Kidney capillary endothelial cell (primary cell): Measurements from ENCODE around the gene PSTK.

Experiments used
- DNase-seq: peaks from one replicate; pipeline ENCODE4 v3.0.0-alpha.2; 2018; ENCODE audit warnings: low spot score

The PSTK gene

GRCh38 chr10:122992031-122992585 lies 11.9 kb downstream of the PSTK start:
- no peak for DNase-seq

DNA sequence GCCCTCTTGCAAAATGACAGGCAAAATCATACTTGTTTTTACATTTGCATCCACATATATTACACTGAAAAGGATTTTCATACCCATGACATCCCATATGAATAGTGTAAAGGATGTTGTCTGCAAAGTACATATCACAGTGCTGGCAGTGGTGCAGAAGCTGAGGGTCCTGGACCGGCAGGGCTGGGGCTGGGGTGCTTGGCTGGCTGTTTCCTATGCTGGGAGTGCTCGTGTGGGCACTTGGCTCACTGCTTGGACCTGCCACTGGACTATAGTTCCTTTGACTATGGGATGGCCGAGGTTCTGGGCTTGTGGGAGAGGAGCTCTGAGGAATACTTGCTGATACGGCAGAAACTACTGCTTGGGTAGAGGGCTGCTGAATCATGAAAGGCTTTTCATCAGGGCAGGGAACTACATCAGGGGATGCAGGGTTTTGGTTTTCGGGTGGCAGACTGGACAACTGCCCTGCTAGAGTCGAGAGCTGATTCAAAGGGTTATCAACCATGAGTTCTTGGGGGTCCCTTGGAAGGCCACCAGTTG lies 13.7 kb downstream of the PSTK start:
- DNase-seq: no peak

DNA sequence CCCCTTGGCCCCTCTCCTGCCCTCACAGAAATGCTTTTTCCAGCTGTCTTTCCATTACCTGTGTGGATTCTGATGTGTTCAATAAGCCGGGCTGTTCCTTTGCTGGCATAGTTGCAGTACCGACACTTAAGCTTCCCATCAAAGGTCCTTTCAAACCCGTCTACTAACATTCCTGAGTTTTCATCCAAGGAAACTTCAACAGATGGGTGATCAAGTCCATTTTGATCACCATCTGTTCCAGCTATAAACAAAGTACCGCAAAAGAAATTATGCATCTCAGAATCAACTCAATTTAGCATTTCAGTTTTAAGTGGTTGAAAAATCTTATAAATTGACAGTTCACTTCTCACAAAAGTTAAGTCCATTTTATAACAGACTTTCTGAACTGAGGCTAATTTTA lies 15.7 kb downstream of the PSTK start:
- DNase-seq: no peak

- DNase-seq: no peak
Measured at GRCh38 chr10:122997864-122998263, 17.7 kb downstream of the PSTK start.

DNA sequence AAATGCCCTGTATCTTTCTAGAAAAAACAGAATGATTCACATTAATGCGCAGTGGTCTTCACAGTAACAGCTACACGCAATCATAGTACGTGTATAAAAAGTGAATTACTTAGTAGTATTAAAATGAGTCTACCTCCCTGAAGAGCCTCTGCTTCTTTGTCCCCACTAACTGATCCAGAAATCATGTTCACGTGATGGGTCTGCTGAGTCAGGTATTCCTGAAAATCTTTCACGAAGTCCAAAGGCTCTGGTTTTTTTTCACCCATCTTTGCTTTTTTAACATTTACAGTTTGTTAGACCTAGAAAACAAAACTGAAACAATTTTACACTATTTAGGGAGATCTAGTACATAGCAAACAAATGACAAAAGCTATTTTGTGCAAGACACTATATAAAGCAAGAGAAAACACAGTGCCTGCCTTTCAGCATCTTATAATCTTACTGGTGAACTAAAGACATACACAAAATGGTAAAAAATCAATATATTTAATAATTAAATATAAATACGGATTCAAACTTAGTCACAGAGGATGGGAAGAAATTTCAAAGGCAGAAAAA lies 18.2 kb downstream of the PSTK start:
- no peak for DNase-seq

GRCh38 chr10:122998934-122999333 lies 18.7 kb downstream of the PSTK start:
- no peak for DNase-seq

DNA sequence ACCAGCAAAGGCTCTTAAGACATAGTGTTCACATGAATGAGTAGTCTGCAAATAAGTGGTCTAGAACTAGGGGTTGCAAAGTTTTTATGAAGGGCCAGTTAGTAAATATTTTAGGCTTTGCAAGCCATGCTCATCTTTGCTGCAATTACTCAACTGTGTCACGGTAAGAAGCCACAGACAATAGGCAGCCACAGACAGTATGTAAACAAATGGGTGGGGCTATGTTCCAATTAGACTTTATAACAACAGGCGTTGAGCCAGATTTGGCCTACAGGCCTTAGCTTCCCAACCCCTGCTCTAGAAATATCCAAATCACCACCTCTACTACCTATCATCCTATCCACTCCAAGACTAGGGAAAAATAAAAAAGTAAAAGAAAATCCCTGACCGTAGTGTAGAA lies 19.1 kb downstream of the PSTK start:
- DNase-seq: no peak

DNA sequence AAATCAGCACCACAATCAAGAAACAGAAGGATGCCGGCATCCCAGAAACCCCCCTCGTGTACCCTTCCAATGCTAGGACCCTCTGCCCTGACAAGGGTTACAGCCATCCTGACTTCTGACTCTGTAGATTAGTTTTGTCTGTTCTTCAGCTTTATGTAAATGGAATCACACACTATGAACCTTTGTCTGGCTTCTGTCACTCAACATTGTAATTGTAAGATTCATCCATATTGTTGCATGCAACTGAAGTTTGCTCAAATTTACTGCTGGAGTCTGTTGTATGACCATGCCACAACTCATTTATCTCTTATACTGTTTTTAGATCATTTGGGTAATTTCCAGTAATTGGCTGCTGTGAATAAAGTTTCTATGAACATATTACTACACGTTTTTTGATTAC lies 20.0 kb downstream of the PSTK start:
- DNase-seq: no peak

- no peak for DNase-seq
Measured at GRCh38 chr10:123001370-123001769, 21.2 kb downstream of the PSTK start.

DNA sequence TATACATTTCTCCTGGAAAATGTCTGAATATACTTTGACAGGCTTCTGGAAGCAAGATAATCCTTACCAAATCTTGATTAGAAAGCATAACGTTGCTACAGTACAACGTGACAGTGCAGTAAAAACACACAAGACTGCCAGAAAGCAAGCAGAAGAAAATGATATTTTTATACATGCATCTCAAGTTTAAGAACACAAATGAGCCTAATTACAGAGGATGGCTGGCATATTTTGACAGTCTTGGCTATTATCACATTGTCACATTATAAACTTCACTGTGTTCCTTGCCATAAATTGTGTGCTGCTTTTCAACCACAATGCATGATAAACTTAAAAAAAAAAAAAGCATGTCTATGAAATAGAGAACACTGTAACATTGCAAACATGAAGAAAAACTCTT lies 24.1 kb downstream of the PSTK start:
- DNase-seq: no peak

DNA sequence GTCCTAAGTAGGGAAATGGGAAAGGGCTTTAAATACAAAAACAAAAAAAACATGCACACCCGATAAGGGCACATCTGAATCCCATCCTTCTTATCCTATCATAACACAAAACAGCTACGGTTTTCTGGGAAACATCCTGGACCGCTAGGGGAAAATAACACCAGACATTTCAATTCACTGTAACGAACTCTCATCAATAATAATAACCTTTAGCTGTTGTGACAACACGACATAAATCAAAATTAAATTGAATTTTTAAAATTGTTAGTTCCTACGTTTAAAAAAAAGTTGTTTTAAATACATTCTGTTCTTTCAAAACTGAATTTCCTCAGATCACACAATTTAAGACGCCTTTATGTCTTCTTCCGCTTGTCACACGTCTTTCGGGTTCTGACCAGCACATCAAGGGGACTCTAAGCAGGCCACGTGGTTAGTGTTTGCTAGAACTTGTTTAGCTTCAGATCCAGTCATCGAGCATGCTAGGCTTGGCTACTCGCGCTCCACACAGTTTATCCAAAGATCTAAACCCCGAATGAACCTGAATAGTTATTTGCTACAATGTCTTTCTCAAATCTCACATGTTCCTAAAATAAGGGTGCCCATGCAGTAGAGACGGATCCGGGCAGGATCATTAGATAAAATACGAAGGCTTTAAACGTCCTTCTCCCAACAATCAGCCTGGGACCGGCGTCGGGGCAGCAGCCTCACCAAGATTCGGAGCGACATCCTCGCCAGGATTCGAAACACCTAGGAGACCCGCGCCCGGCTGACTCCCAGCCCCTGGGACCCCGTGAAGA lies 27.6 kb downstream of the PSTK start:
- peak; percentile 45 for DNase-seq

DNA sequence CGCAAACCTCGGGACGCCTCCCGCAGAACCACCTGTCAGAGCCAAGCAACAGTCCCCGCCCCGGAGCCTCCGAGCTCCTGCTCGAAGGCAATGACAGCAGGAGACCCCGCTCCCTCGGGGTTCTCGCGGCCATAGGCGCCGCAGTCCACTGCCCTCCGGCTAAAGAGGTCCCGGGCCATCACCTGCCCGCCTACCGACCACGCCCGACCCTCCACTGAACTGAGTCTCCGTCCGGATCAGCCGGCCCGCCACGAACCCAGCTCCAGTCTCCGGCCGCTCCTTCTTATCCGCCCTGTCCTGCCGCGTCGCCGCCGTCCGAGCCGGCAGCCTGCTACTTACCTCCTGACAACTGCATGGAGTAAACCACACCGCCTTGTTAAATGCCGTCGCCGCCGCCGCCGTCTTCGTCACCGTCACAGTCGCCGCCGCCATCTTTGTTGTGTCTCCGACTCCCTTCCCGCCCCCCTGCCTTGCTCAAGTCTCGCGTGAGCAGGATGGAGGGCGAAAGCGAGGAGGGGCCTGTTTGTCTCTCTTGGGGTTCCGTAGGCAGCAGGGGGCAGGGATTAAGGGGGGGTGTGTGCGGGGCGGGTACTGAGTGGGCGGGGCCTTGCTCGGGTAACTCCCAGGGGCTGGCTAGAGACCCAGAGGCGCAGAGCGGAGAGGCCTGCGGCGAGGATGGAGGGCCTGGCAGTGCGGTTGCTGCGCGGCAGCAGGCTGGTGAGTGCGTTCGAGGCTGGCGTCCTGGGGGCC lies 28.3 kb downstream of the PSTK start, which contains the start of the genes ACADSB and IKZF5:
Gene ACADSB (plus strand): TSS at position 652 of the 750 bp plus-strand sequence. CDS start 24 bp downstream, at position 676.
Gene IKZF5 (minus strand): TSS at position 441 of the 750 bp plus-strand sequence. CDS start 10,170 bp downstream, outside the sequence.
- DNase-seq: peak; percentile 91

DNA sequence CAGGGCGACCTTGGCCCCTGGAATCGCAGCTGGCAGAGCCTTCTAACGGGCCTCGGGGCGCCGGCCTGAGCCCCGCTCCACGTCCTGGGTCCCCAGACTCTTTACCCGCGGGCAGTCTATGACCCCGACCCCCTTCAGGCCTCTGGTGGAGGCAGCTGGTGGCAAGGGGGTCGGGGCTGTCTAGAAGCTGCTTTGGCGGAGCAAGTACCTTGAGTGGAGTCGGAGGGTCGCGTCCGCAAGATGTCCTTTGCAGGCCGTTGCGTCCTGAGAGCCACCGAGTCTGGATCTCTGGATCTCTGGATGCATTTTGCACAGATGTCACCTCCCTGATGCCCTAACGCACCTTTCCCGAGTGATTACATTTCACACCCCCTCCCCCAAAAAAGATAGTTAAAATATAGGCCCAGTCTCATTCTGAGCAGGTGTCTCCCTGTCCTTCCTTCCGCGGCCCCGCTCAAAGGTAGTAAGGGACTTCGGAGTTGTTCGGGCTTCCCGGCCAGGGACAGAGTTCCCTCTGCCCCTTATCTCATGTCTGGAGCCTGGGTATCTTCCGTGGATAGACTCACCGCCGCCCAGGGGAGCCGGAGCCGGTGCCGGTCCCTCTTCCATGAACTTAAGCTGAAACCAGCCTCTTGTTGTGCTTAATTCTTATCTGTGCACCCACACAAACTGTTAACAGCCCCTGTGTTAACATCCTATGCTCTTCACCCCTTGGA lies 29.1 kb downstream of the PSTK start:
- no peak for DNase-seq

GRCh38 chr10:123011987-123012386 lies 31.8 kb downstream of the PSTK start:
- DNase-seq: no peak

DNA sequence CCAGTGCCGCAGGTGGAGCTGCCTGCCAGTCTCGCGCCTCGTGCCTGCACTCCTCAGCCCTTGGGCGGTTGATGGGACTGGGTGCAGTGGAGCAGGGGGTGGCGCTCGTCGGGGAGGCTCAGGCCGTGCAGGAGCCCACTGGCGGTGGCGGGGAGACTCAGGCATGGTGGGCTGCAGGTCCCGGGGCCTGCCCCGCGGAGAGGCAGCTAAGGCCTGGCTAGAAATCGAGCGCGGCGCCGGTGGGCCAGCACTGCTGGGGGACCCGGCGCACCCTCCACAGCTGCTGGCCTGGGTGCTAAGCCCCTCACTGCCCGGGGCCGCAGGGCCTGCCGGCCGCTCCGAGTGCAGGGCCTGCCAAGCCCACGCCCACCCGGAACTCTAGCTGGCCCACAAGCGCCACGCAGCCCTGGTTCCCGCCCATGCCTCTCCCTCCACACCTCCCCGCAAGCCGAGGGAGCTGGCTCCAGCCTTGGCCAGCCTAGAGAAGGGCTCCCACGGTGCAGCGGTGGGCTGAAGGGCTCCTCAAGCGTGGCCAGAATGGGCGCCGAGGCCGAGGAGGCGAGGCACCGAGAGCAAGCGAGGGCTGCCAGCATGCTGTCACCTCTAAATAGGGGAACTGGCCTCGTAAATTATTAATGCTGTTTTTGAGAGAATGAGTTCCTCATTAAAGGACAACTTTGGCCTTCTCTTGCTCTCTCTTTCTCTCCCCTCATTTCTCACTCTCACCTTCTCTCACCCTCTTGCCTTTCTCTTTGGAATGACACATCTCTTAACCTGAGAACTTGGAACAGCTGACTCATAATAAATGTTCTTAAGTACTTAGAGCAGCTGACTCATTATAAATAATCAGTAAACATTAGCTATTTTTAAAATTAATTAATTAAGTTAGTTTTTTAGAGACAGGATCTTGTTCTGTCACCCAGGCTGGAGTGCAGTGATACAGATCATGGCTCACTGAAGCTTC lies 33.5 kb downstream of the PSTK start:
- DNase-seq: no peak

DNA sequence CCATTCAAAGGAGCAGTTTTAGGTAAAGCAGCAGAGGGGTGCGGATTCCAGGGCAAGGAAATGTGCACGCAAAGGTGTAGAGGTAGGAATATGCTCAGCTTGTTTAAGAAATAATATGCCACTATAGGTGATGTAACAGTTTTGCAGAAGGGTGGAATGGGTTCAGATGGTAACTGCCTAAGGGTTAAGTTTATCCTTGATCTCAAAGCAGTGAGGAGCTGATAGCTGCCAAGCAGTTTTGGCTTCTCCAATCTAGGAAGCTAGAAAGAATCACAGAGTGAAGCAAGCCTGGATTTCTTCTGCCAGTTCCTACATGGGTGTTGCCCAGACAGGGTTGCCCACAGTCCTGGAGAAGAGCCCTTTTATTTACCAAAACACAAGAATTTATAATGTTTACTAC lies 34.6 kb downstream of the PSTK start:
- no peak for DNase-seq

DNA sequence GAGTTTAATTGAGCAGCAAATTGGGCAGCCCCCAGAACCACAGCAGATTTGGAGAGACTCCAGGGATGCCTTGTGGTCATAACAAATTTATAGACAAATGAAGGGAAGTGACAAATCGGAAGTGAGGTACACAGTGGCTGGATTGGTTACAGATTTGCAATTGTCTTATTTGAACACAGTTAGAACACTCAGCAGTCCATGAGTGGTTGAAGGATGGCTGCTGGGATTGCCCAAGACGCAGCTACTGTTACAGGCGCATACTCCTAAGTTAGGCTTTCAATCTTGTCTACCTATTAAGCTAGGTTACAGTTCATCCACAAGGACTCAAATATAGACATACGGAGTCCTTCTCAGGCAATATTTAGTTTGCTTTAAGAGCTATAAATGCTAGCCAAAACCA lies 36.0 kb downstream of the PSTK start:
- DNase-seq: no peak

- no peak for DNase-seq
Measured at GRCh38 chr10:123017421-123018165, 37.4 kb downstream of the PSTK start.

GRCh38 chr10:123018531-123018930 lies 38.3 kb downstream of the PSTK start:
- DNase-seq: no peak

GRCh38 chr10:123019264-123019663 lies 39.1 kb downstream of the PSTK start:
- no peak for DNase-seq
